Uterus (tissue), 2 donors: ENCODE results near the gene DIO3.

ENCODE experiments used
- CTCF ChIP-seq, 4 experiments: fragments of 200-600 bp in 2 of 4; fragments of 450-650 bp in 2 of 4; sonication (generic) in 2 of 4; IDR thresholded peaks; one replicate each; pipeline ENCODE4 v1.5.1; 2016 to 2019; ENCODE audit warnings: antibody characterized with exemption in 4 of 4, mild to moderate bottlenecking in 2 of 4, moderate library complexity in 1 of 4
- POLR2A ChIP-seq, 2 donors: fragments of 450-650 bp; IDR thresholded peaks; one replicate each; pipeline ENCODE4 v1.6.1; 2016; ENCODE audit warnings: antibody characterized with exemption in 2 of 2, mild to moderate bottlenecking in 1 of 2, moderate library complexity in 1 of 2

GRCh38 chr14:101596742-101597141 is 35.4 kb downstream of the DIO3 start:
- TF ChIP-seq CTCF (IDR thresholded peaks at IDR 0.05) (no peak), POLR2A (IDR thresholded peaks at IDR 0.05) (no peak)
